HG03103 (cell line): Measurements from ENCODE around the gene TASP1.
"Not testable (repeated sequence)": the region's sequence is repeated elsewhere in the genome, so short reads cannot be mapped to it uniquely, and the experiment has no call there.

ENCODE experiments used
- ATAC-seq: cut with Tn5 transposase; IDR thresholded peaks from one replicate; pipeline ENCODE4 v1.9.1; 2021; ENCODE audit warnings: low read depth; ENCODE audit not compliant: unreplicated experiment

TASP1 gene

GRCh38 chr20:13358936-13359335 is 279.8 kb downstream of the TASP1 start:
- not testable (repeated sequence) for ATAC-seq

- ATAC-seq: not testable (repeated sequence)
Observed at GRCh38 chr20:13357782-13358181, 280.9 kb downstream of the TASP1 start.

- no peak for ATAC-seq
Observed at GRCh38 chr20:13356591-13356990, 282.1 kb downstream of the TASP1 start.

GRCh38 chr20:13355941-13356486 is 282.7 kb downstream of the TASP1 start:
- no peak for ATAC-seq

GRCh38 chr20:13355411-13355810 is 283.3 kb downstream of the TASP1 start:
- ATAC-seq: no peak

- no peak for ATAC-seq
Observed at GRCh38 chr20:13353261-13353945, 285.3 kb downstream of the TASP1 start.

- ATAC-seq: no peak
Observed at GRCh38 chr20:13349235-13349604, 289.5 kb downstream of the TASP1 start.

- no peak for ATAC-seq
Observed at GRCh38 chr20:13348311-13349234, 290.2 kb downstream of the TASP1 start.

- no peak for ATAC-seq
Observed at GRCh38 chr20:13344671-13345070, 294.1 kb downstream of the TASP1 start.

- no peak for ATAC-seq
Observed at GRCh38 chr20:13342469-13343242, 296.1 kb downstream of the TASP1 start.

GRCh38 chr20:13341737-13342393 is 296.9 kb downstream of the TASP1 start:
- ATAC-seq: no peak

- ATAC-seq: no peak
Observed at GRCh38 chr20:13340088-13340487, 298.6 kb downstream of the TASP1 start.
